GM12891 (cell line): ENCODE measurements around the gene RUNX2.
"Not testable (repeated sequence)": the region's sequence is repeated elsewhere in the genome, so short reads cannot be mapped to it uniquely, and the experiment has no call there.

Experiments
- PAX5 ChIP-seq: IDR thresholded peaks from 2 replicates; pipeline ENCODE4 v1.6.1; 2011; ENCODE audit warnings: low read length, moderate library complexity, mild to moderate bottlenecking; ENCODE audit not compliant: insufficient read depth, severe bottlenecking
- POLR2A ChIP-seq: IDR thresholded peaks from 2 replicates; pipeline ENCODE4 v1.6.1; 2011; ENCODE audit warnings: low read depth, low read length, control low read depth
- POLR2AphosphoS5 ChIP-seq: IDR thresholded peaks from 2 replicates; pipeline ENCODE4 v1.6.1; 2011; ENCODE audit warnings: low read depth, low read length, control low read depth
- SPI1 ChIP-seq: IDR thresholded peaks from 2 replicates; pipeline ENCODE4 v1.6.1; 2011; ENCODE audit warnings: low read depth, low read length, control low read depth
- TAF1 ChIP-seq: IDR thresholded peaks from 2 replicates; pipeline ENCODE4 v1.6.1; 2011; ENCODE audit warnings: low read depth, low read length, control low read depth

- TF ChIP-seq POLR2A, POLR2AphosphoS5, TAF1, SPI1, PAX5: not testable (repeated sequence)
Observed at GRCh38 chr6:45286707-45287106, 41.4 kb upstream of the RUNX2 start.
